ENCODE data around the gene LCE2C.
"Not testable (repeated sequence)": the region's sequence is repeated elsewhere in the genome, so short reads cannot be mapped to it uniquely, and the experiment has no call there.

The LCE2C gene

GRCh38 chr1:152681616-152682015 lies 6.5 kb downstream of the LCE2C start:
- DNase-seq = no peak
- TF ChIP-seq POLR2A (IDR thresholded peaks at IDR 0.05; ENCODE audit: low read length) (no peak), GATA1 (IDR thresholded peaks at IDR 0.05; ENCODE audit: low read depth, low read length) (no peak)

DNA sequence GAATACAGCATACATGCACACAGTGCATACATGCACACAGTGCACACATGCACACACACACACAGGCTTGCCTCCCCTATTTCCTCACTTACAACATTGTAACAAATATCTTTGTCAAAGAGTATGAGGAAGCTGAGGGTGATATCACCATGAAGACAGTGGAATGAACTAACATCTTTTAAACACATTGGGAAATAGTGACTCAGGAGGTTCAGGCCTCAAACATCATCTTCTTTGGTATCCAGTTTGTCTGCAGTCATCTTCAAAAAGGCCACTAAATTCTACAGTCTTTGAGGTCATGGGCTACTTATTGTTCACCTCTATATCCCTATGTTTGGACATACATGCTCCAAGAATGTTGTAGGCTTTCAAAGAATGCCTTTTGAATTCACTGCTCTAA lies 8.8 kb downstream of the LCE2C start:
- TF ChIP-seq GATA1 (IDR thresholded peaks at IDR 0.05; ENCODE audit: low read depth, low read length) (no peak), POLR2A (IDR thresholded peaks at IDR 0.05; ENCODE audit: low read length) (no peak)
- no peak for DNase-seq

DNA sequence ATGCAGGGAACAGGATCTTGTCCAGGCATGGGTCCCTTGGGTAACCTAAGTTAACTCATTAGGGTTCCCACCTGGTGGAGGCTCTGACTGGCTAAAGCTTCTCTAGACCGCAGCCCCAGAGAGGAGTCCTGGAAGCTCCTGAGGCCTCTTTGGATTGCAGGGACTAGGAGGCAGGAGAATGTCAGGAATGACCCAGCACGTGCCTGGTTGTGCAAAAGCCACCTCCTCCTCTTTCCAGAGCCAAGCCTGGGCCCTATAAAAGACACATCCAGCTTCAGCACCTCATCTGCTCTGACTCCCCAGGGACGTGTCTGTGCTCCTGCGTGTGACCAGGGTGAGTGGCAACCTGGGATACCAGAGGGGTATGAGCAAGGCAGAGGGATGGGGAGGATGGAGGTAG lies 10.7 kb downstream of the LCE2C start, which contains the start of gene LCE2B:
TSS of gene LCE2B (plus strand) at position 301 of the 400 bp plus-strand sequence. CDS start 721 bp downstream, outside the sequence.
- DNase-seq = not testable (repeated sequence)

- no peak for DNase-seq
- TF ChIP-seq GATA1 (IDR thresholded peaks at IDR 0.05; ENCODE audit: low read depth, low read length) (no peak), POLR2A (IDR thresholded peaks at IDR 0.05; ENCODE audit: low read length) (no peak)
Observed at GRCh38 chr1:152697701-152698600, 22.9 kb downstream of the LCE2C start, which contains the start of gene LCE2A. TSS of gene LCE2A (plus strand) at chr1:152698345. CDS start at chr1:152698902, 557 bp downstream.

DNA sequence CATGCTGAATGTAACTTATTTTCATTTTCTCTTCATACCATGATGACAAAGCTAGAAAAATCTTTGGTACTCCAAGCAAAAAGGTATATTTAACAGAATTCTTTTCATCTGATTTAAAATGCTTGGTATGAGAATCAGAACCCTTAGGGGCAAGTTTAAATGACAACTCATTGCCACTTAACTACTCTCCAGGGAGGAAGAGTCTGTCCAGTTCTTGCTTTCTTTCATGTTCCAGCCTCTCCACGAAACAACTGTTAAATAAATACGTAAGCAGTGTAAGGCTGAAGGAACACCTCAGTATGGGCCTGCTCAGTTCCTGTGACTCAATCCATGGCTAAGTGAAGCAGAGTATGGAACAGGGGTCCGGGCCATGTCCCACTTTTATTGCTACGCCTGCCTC lies 24.7 kb downstream of the LCE2C start:
- TF ChIP-seq GATA1 (IDR thresholded peaks at IDR 0.05; ENCODE audit: low read depth, low read length) (no peak), POLR2A (IDR thresholded peaks at IDR 0.05; ENCODE audit: low read length) (no peak)
- DNase-seq = no peak

DNA sequence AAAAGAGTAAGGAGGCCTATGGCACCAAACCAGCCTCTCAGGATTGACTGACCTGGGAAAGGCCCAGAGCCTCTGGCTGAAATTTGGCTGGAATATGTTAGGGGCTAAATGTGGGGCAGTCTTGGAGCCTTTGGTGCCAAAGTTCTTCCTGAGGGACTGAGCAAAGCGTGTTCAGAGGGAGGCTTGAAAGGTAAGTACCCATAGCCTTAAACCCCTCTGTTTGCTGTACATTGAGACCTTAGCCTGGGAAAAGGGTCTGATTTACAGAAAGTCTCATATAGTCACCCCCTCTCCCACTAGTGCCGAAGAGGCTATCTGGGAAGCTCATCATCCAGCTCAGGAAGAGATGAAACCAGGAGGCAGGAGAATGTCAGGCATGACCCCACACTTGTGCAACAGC lies 32.8 kb downstream of the LCE2C start, which contains the start of gene LCE4A:
TSS of gene LCE4A (plus strand) at position 301 of the 400 bp plus-strand sequence. CDS start 916 bp downstream, outside the sequence.
- no peak for TF ChIP-seq POLR2A (IDR thresholded peaks at IDR 0.05; ENCODE audit: low read length)
- no peak for TF ChIP-seq GATA1 (IDR thresholded peaks at IDR 0.05; ENCODE audit: low read depth, low read length)
- no peak for DNase-seq

- DNase-seq = no peak
- TF ChIP-seq POLR2A (IDR thresholded peaks at IDR 0.05; ENCODE audit: low read length) = no peak
- no peak for TF ChIP-seq GATA1 (IDR thresholded peaks at IDR 0.05; ENCODE audit: low read depth, low read length)
Observed at GRCh38 chr1:152718238-152718637, 43.2 kb downstream of the LCE2C start.

- TF ChIP-seq GATA1 (IDR thresholded peaks at IDR 0.05; ENCODE audit: low read depth, low read length) = no peak
- no peak for TF ChIP-seq POLR2A (IDR thresholded peaks at IDR 0.05; ENCODE audit: low read length)
- DNase-seq = no peak
Observed at GRCh38 chr1:152725261-152725660, 50.2 kb downstream of the LCE2C start.

Measured in erythroblast (primary cell).